ENCODE results near the gene POFUT1.
"Not testable (repeated sequence)": the region's sequence is repeated elsewhere in the genome, so short reads cannot be mapped to it uniquely, and the experiment has no call there.

Gene POFUT1

GRCh38 chr20:32241807-32242206 is 34.1 kb downstream of the POFUT1 start:
- TF ChIP-seq CTCF (IDR thresholded peaks at IDR 0.05; ENCODE audit: control insufficient read depth, extremely low read depth, insufficient read depth) = no peak
- no peak for DNase-seq (ENCODE audit: low read depth)
- H3K4me3 ChIP-seq (ENCODE audit: low read depth, low read length) = no peak overlapping the region

GRCh38 chr20:32244150-32244823 is 36.6 kb downstream of the POFUT1 start:
- DNase-seq (ENCODE audit: low read depth) = no peak
- no peak for TF ChIP-seq CTCF (IDR thresholded peaks at IDR 0.05; ENCODE audit: control insufficient read depth, extremely low read depth, insufficient read depth)
- H3K4me3 ChIP-seq (ENCODE audit: low read depth, low read length) = no peak overlapping the region

- DNase-seq (ENCODE audit: low read depth) = no peak
- H3K4me3 ChIP-seq (ENCODE audit: low read depth, low read length) = no peak overlapping the region
- TF ChIP-seq CTCF (IDR thresholded peaks at IDR 0.05; ENCODE audit: control insufficient read depth, extremely low read depth, insufficient read depth) = no peak
Measured at GRCh38 chr20:32244959-32245358, 37.3 kb downstream of the POFUT1 start.

GRCh38 chr20:32246208-32246607 is 38.5 kb downstream of the POFUT1 start:
- not testable (repeated sequence) for DNase-seq (ENCODE audit: low read depth)

GRCh38 chr20:32248043-32248442 is 40.4 kb downstream of the POFUT1 start:
- TF ChIP-seq CTCF (IDR thresholded peaks at IDR 0.05; ENCODE audit: control insufficient read depth, extremely low read depth, insufficient read depth) = no peak
- no peak for DNase-seq (ENCODE audit: low read depth)
- no peak overlapping the region for H3K4me3 ChIP-seq (ENCODE audit: low read depth, low read length)

More at GRCh38 chr20:32246208-32246607, 38.5 kb downstream of the POFUT1 start:
- not testable (repeated sequence) for H3K4me3 ChIP-seq (ENCODE audit: low read depth, low read length)

GRCh38 chr20:32249030-32249738 is 41.5 kb downstream of the POFUT1 start:
- no peak for DNase-seq (ENCODE audit: low read depth)
- TF ChIP-seq CTCF (IDR thresholded peaks at IDR 0.05; ENCODE audit: control insufficient read depth, extremely low read depth, insufficient read depth) = no peak

GRCh38 chr20:32251470-32251869 is 43.8 kb downstream of the POFUT1 start:
- no peak overlapping the region for H3K4me3 ChIP-seq (ENCODE audit: low read depth, low read length)
- TF ChIP-seq CTCF (IDR thresholded peaks at IDR 0.05; ENCODE audit: control insufficient read depth, extremely low read depth, insufficient read depth) = no peak
- DNase-seq (ENCODE audit: low read depth) = no peak

More at GRCh38 chr20:32249030-32249738, 41.5 kb downstream of the POFUT1 start:
- no peak overlapping the region for H3K4me3 ChIP-seq (ENCODE audit: low read depth, low read length)

All from LNCaP clone FGC (cell line).